Hematopoietic multipotent progenitor cell treated with erythropoietin and hydrocortisone succinate and interleukin-3 and kit ligand, for 6 days (in vitro differentiated cells): ENCODE results near the gene PPT1.

ENCODE experiments used
- DNase-seq: peaks from one replicate; pipeline ENCODE4 v3.0.0-alpha.2; 2015

The PPT1 gene

GRCh38 chr1:40023379-40023944 is 73.6 kb downstream of the PPT1 start:
- no peak for DNase-seq
